ENCODE data around the gene NUDT2.
A peak's percentile ranks its signal among the peaks of the same experiment; 100 is the strongest.

Gene NUDT2

GRCh38 chr9:34317436-34317835 lies 11.9 kb upstream of the NUDT2 start:
- ChIA-PET POLR2A (no interaction called here), CTCF (no interaction called here)
- Histone ChIP-seq H3K4me3 (ENCODE audit: low read depth, low read length) (no peak overlapping the region), H3K27ac (ENCODE audit: extremely low read depth, low read depth, low read length) (no peak overlapping the region), H3K36me3 (ENCODE audit: control insufficient read depth in 2 of 2, insufficient read depth in 1 of 2, low read length in 2 of 2) (peaks cover 0 to 11% of the 10 kb centered on the region in 2 experiments; a peak in 1 of 3 replicates), H3K9me3 (ENCODE audit: control insufficient read depth, insufficient read depth, low read depth, low read length) (no peaks in the 10 kb centered on the region), H3K4me1 (ENCODE audit: control insufficient read depth, insufficient read depth, low read length) (no peaks in the 10 kb centered on the region)
- TF ChIP-seq SALL2 (tag by site-specific recombination; IDR thresholded peaks at IDR 0.05; ENCODE audit: borderline replicate concordance) (no peak), ZSCAN4 (tag by site-specific recombination; IDR thresholded peaks at IDR 0.05) (no peak), ZNF837 (tag by site-specific recombination; IDR thresholded peaks at IDR 0.05) (no peak), ZNF571 (tag by site-specific recombination; IDR thresholded peaks at IDR 0.05) (no peak)
- TF ChIP-seq, protein P1, sequence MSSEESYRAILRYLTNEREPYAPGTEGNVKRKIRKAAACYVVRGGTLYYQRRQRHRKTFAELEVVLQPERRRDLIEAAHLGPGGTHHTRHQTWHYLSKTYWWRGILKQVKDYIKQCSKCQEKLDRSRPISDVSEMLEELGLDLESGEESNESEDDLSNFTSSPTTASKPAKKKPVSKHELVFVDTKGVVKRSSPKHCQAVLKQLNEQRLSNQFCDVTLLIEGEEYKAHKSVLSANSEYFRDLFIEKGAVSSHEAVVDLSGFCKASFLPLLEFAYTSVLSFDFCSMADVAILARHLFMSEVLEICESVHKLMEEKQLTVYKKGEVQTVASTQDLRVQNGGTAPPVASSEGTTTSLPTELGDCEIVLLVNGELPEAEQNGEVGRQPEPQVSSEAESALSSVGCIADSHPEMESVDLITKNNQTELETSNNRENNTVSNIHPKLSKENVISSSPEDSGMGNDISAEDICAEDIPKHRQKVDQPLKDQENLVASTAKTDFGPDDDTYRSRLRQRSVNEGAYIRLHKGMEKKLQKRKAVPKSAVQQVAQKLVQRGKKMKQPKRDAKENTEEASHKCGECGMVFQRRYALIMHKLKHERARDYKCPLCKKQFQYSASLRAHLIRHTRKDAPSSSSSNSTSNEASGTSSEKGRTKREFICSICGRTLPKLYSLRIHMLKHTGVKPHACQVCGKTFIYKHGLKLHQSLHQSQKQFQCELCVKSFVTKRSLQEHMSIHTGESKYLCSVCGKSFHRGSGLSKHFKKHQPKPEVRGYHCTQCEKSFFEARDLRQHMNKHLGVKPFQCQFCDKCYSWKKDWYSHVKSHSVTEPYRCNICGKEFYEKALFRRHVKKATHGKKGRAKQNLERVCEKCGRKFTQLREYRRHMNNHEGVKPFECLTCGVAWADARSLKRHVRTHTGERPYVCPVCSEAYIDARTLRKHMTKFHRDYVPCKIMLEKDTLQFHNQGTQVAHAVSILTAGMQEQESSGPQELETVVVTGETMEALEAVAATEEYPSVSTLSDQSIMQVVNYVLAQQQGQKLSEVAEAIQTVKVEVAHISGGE (tag by site-specific recombination; conservative IDR thresholded peaks at IDR 0.05; ENCODE audit: low read depth), result no peak

DNA sequence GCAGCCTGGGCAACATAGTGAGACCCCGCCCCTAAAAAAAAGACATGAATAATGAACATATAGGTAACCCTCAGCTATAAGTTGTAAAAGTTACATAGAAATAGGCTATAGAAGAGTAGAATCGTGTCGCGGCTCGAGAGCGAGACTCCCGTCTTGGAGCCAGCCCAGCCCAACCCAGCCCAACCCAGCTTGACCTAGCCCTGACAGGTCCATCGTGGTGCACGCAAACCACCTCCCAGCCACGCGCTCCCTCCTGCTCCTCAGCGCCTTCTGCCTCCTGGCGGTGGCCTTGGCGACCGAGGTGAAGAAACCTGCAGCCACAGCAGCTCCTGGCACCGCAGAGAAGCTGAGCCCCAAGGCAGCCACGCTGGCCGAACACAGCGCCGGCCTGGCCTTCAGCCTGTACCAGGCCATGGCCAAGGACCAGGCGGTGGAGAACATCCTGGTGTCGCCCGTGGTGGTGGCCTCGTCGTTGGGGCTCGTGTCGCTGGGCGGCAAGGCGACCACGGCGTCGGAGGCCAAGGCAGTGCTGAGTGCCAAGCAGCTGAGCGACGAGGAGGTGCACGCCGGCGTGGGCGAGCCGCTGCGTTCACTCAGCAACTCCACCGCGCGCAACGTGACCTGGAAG lies 11.1 kb upstream of the NUDT2 start:
- Histone ChIP-seq H3K9me3 (ENCODE audit: control insufficient read depth, insufficient read depth, low read depth, low read length) (no peaks in the 10 kb centered on the region), H3K27ac (ENCODE audit: extremely low read depth, low read depth, low read length) (no peak overlapping the region), H3K4me3 (ENCODE audit: low read depth, low read length) (no peak overlapping the region), H3K4me1 (ENCODE audit: control insufficient read depth, insufficient read depth, low read length) (peaks cover 2% of the 10 kb centered on the region; the same call in 1 of the 2 replicates), H3K36me3 (ENCODE audit: control insufficient read depth in 2 of 2, insufficient read depth in 1 of 2, low read length in 2 of 2) (peaks cover 0 to 11% of the 10 kb centered on the region in 2 experiments; a peak in 1 of 3 replicates)
- ChIA-PET POLR2A (no interaction called here), CTCF (interaction anchor here (0.6 kb wide), 1 partner anchor 9 kb away, joined by 3 read pairs; no protein-coding TSS in a partner anchor)
- no peak for TF ChIP-seq WT1 (tag by site-specific recombination; IDR thresholded peaks at IDR 0.05)
- TF ChIP-seq, protein P2, sequence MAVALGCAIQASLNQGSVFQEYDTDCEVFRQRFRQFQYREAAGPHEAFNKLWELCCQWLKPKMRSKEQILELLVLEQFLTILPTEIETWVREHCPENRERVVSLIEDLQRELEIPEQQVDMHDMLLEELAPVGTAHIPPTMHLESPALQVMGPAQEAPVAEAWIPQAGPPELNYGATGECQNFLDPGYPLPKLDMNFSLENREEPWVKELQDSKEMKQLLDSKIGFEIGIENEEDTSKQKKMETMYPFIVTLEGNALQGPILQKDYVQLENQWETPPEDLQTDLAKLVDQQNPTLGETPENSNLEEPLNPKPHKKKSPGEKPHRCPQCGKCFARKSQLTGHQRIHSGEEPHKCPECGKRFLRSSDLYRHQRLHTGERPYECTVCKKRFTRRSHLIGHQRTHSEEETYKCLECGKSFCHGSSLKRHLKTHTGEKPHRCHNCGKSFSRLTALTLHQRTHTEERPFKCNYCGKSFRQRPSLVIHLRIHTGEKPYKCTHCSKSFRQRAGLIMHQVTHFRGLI (tag by site-specific recombination; IDR thresholded peaks at IDR 0.05), result peak; percentile 56; the same call in 1 of the 2 replicates

DNA sequence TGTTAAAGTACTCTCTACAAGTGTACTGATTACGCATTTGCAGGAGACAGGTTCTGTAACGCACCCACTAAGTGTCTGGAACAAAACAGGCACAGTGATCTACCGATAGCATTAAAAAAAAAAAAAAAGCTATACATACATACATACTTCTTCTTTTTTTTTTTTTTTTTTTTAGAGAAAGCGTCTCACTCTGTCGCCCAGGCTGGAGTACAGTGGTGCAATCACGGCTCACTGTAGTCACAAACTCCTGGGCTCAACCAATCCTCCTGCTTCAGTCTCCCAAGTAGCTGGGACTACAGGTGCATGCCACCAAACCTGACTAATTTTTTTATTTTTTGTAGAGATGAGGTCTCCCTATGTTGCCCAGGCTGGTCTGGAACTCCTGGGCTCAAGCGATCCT lies 7.9 kb upstream of the NUDT2 start:
- no peak overlapping the region for H3K4me3 ChIP-seq (ENCODE audit: low read depth, low read length)
- H3K9me3 ChIP-seq (ENCODE audit: control insufficient read depth, insufficient read depth, low read depth, low read length), result no peaks in the 10 kb centered on the region
- H3K36me3 ChIP-seq (ENCODE audit: control insufficient read depth in 2 of 2, insufficient read depth in 1 of 2, low read length in 2 of 2), result peaks cover 0 to 11% of the 10 kb centered on the region in 2 experiments; a peak in 1 of 3 replicates
- no peak overlapping the region for H3K27ac ChIP-seq (ENCODE audit: extremely low read depth, low read depth, low read length)
- peaks cover 5% of the 10 kb centered on the region; the same call in 1 of the 2 replicates for H3K4me1 ChIP-seq (ENCODE audit: control insufficient read depth, insufficient read depth, low read length)
- POLR2A ChIA-PET, result interaction anchor here (1.1 kb wide), 1 partner anchor 55 kb away, joined by 3 read pairs; the partner anchor contains the start of gene MYORG
- CTCF ChIA-PET, result interaction anchor here (0.8 kb wide), 1 partner anchor 82 kb away, joined by 4 read pairs; no protein-coding TSS in a partner anchor
- no peak for TF ChIP-seq ZNF175 (tag by site-specific recombination; IDR thresholded peaks at IDR 0.05)
- no peak for TF ChIP-seq ZNF214 (tag by site-specific recombination; IDR thresholded peaks at IDR 0.05; ENCODE audit: borderline replicate concordance)
- no peak for TF ChIP-seq ZNF530 (tag by site-specific recombination; IDR thresholded peaks at IDR 0.05; ENCODE audit: low read depth)
- TF ChIP-seq, protein P3, sequence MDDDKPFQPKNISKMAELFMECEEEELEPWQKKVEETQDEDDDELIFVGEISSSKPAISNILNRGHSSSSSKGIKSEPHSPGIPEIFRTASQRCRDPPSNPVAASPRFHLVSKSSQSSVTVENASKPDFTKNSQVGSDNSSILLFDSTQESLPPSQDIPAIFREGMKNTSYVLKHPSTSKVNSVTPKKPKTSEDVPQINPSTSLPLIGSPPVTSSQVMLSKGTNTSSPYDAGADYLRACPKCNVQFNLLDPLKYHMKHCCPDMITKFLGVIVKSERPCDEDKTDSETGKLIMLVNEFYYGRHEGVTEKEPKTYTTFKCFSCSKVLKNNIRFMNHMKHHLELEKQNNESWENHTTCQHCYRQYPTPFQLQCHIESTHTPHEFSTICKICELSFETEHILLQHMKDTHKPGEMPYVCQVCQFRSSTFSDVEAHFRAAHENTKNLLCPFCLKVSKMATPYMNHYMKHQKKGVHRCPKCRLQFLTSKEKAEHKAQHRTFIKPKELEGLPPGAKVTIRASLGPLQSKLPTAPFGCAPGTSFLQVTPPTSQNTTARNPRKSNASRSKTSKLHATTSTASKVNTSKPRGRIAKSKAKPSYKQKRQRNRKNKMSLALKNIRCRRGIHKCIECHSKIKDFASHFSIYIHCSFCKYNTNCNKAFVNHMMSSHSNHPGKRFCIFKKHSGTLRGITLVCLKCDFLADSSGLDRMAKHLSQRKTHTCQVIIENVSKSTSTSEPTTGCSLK (tag by site-specific recombination; IDR thresholded peaks at IDR 0.05), result no peak
- TF ChIP-seq ZNF404 (tag by site-specific recombination; IDR thresholded peaks at IDR 0.05), result no peak
- no peak for TF ChIP-seq ZNF513 (tag by site-specific recombination; IDR thresholded peaks at IDR 0.05)
- no peak for TF ChIP-seq PRDM10 (tag by site-specific recombination; IDR thresholded peaks at IDR 0.05)

All from HEK293 (cell line).